Measurements from ENCODE around the gene HMG20B. TPM values are rescaled to one million over a fixed set of nuclear protein-coding genes. Genes with fewer than 3 reads are reported as not detected.

Gene HMG20B
- total RNA-seq, 4 donors from 2014 or later: 93.3 to 160 (median 105) TPM

DNA sequence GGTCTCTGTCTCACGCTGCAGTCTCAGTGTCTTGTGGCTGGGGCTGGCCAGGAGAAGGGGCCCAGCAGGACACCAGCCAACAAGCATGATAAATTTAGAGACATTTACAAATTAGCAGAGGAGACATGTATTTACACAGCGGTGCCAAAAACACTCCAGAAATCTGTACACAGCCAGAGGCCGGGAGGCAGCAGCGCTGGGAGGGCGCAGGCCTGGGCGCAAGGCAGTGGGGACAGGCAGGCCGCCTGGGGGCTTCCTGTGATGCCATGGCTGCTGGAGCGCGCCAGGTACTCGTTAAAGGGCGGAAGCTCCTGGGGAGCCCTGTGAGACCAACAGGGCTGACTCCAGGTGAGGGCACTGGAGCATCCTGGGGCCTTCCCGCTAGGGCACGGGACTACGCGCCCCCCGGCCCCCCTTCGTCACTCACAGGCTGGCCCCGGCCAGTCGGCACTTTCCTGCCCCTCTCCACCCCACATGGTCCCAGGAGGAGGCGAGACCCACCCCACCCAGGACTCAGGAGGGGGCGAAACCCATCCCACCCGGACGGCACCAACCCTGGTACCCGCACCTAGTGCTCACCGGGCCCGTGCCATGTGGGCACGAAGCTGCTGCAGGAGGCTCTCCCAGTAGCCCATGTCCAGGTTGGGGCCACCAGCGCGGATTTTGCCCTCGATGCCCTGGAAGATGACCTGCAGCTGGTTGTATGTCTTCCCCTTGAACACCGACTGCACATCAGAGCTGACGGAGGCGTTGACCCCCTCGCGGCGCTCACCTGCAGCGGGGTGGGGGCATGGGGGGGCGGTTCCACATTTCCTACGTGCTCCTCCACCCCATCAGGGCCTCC is 41.3 kb downstream of the HMG20B start:
- H3K4me1 ChIP-seq: peaks cover 0 to 3% of the 10 kb centered on the region in 2 donors
- H3K27me3 ChIP-seq: no peaks in the 10 kb centered on the region
- peaks cover 18 to 20% of the 10 kb centered on the region in 2 donors for H3K36me3 ChIP-seq
- H3K27ac ChIP-seq: no peak overlapping the region
- H3K4me3 ChIP-seq (replicated peaks in 1 of 3): no peak overlapping the region
- intact Hi-C loops (cut with DNase I): no loop called here
- 93 to 94% methylated on average over 22 to 30 of the region's 39 CpGs for WGBS, 2 donors
- no peak for DNase-seq
- H3K9me3 ChIP-seq: no peaks in the 10 kb centered on the region
- TF ChIP-seq POLR2A (IDR thresholded peaks at IDR 0.05): no peak
- TF ChIP-seq, protein P1, sequence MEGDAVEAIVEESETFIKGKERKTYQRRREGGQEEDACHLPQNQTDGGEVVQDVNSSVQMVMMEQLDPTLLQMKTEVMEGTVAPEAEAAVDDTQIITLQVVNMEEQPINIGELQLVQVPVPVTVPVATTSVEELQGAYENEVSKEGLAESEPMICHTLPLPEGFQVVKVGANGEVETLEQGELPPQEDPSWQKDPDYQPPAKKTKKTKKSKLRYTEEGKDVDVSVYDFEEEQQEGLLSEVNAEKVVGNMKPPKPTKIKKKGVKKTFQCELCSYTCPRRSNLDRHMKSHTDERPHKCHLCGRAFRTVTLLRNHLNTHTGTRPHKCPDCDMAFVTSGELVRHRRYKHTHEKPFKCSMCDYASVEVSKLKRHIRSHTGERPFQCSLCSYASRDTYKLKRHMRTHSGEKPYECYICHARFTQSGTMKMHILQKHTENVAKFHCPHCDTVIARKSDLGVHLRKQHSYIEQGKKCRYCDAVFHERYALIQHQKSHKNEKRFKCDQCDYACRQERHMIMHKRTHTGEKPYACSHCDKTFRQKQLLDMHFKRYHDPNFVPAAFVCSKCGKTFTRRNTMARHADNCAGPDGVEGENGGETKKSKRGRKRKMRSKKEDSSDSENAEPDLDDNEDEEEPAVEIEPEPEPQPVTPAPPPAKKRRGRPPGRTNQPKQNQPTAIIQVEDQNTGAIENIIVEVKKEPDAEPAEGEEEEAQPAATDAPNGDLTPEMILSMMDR (IDR thresholded peaks at IDR 0.05): no peak

DNA sequence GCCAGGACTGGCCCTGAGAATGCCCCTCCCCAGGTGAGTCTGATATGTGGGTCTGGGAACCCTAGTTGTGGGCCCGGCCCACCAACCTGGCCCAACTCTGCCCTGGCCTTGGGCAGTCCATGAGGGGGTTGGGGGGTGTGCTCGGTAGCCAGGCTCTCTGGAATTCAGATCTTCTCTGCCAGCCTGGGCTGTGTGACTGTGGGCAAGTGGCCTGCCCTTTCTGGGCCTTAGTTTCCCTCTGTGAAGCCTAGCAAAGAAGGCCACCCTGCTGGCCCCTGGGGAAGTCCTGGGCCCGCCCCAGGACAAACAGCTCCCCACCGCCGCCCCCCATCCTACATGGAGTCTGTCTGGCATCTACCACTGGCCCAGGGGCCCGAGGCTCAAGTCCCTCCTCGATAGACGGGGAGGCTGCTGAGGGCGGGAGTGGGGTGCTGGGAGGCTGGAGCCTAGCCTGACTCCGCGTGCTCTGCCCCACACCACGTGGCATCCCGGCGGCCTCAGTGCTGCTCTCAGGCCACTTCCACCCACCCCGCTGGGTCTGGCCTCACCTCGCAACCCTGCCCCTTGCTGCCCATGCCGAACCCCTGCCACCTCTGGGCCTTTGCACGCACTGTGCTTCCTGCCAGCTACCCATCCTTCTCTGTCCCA is 42.2 kb downstream of the HMG20B start:
- Histone ChIP-seq H3K27me3 (no peaks in the 10 kb centered on the region), H3K9me3 (no peaks in the 10 kb centered on the region), H3K27ac (no peak overlapping the region), H3K4me1 (no peaks in the 10 kb centered on the region), H3K4me3 (replicated peaks in 1 of 3) (no peak overlapping the region), H3K36me3 (peaks cover 18 to 20% of the 10 kb centered on the region in 2 donors)
- DNase-seq: no peak
- 92 to 94% methylated on average over 7 to 11 of the region's 18 CpGs for WGBS, 2 donors
- intact Hi-C loops (cut with DNase I): no loop called here
- TF ChIP-seq, protein P1 (IDR thresholded peaks at IDR 0.05): no peak
- TF ChIP-seq POLR2A (IDR thresholded peaks at IDR 0.05): no peak

DNA sequence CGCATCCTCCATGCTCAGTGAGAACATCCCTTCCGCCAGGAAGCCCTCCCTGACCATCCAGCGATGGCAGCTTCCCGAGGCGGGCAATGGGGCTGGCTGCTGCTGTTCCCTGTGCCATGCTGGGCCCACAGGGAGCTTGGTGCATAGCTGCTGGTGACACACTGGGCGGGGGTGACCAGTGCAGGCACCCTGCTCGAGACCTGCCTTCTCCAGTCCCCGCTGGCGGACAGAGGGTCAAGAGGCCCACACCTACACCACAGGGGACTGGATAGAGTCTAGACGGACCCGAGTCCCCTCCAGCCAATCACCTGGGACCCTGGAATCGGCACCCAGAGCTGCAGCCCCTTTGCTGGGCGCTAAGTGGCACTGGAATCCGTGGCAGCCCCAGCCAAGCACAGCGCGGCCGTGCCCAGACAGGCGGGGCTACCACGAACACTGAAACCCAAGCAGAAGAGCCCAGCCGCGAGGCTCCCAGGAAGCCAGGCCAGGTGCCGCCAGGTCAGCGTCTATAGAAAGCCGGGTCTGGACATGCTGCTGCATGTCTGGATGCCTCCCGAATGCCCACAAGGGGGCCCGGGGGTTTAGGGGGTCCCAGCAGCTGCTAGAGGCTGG is 42.9 kb downstream of the HMG20B start:
- H3K27me3 ChIP-seq: no peaks in the 10 kb centered on the region
- H3K36me3 ChIP-seq: peaks cover 18 to 20% of the 10 kb centered on the region in 2 donors
- H3K4me3 ChIP-seq (replicated peaks in 1 of 3): no peak overlapping the region
- H3K4me1 ChIP-seq: no peaks in the 10 kb centered on the region
- 93% methylated on average over 21 to 22 of the region's 26 CpGs for WGBS, 2 donors
- intact Hi-C loops (cut with DNase I): no loop called here
- TF ChIP-seq, protein P1 (IDR thresholded peaks at IDR 0.05): no peak
- no peak for TF ChIP-seq POLR2A (IDR thresholded peaks at IDR 0.05)
- no peak for DNase-seq
- no peak overlapping the region for H3K27ac ChIP-seq
- no peaks in the 10 kb centered on the region for H3K9me3 ChIP-seq

DNA sequence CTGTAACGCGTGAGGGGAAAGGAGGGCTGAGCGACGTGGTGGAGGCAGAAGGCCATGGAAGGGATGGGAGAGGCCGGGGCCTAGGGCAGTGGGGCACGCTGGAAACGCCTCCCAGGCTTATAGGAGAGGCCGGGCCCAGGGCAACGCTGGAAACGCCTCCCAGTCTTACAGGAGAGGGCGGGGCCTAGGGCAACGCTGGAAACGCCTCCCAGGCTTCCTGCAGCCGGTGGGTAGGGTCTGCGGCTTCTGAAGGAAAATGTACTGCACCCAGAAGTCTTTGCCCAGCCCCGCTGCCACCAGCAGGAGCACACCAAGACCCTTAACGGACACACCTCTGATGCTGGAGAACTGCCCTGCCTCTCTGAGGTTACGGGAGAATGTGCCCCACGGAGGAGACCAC is 44.7 kb downstream of the HMG20B start:
- H3K36me3 ChIP-seq: peaks cover 6 to 15% of the 10 kb centered on the region in 2 donors
- H3K27ac ChIP-seq: peak overlapping the region in 1 of 3 donors; percentile 36
- no peaks in the 10 kb centered on the region for H3K4me1 ChIP-seq
- H3K9me3 ChIP-seq: no peaks in the 10 kb centered on the region
- DNase-seq: no peak
- no peaks in the 10 kb centered on the region for H3K27me3 ChIP-seq
- intact Hi-C loops (cut with DNase I): no loop called here
- no peak for TF ChIP-seq POLR2A (IDR thresholded peaks at IDR 0.05)
- TF ChIP-seq, protein P1 (IDR thresholded peaks at IDR 0.05): no peak
- H3K4me3 ChIP-seq (replicated peaks in 1 of 3): no peak overlapping the region
- 71 to 75% methylated on average over 15 to 16 of the region's 19 CpGs for WGBS, 2 donors
